HepG2 (cell line): ENCODE data around the gene CES2. TPM values are rescaled to one million over a fixed set of nuclear protein-coding genes. Genes with fewer than 3 reads are reported as not detected.

ENCODE experiments used
- CC2D1A ChIP-seq: sonication (generic); formaldehyde crosslinking; IDR thresholded peaks from 2 replicates; pipeline ENCODE4 v1.8.1; 2023; ENCODE audit warnings: mild to moderate bottlenecking, missing genetic modification reagents
- IKZF1 ChIP-seq: fragments of 450-650 bp; IDR thresholded peaks from 2 replicates; pipeline ENCODE4 v1.7.1; 2016
- MLX ChIP-seq: IDR thresholded peaks from 2 replicates; pipeline ENCODE4 v1.6.1; 2016
- POLR2A ChIP-seq, 2 experiments: IDR thresholded peaks; 2 replicates each; pipeline ENCODE4 v1.6.1; 2011; ENCODE audit warnings: low read depth in 2 of 2, low read length in 2 of 2, mild to moderate bottlenecking in 1 of 2, moderate library complexity in 1 of 2; ENCODE audit not compliant: insufficient read depth in 1 of 2
- RELA ChIP-seq: sonication (generic); formaldehyde crosslinking; IDR thresholded peaks from 2 replicates; pipeline ENCODE4 v1.4.0; 2020; ENCODE audit warnings: missing genetic modification reagents
- RFX1 ChIP-seq: fragments of 450-650 bp; IDR thresholded peaks from 2 replicates; pipeline ENCODE4 v1.6.1; 2017
- ZNF24 ChIP-seq: fragments of 450-650 bp; IDR thresholded peaks from 2 replicates; pipeline ENCODE4 v1.6.1; 2017; ENCODE audit warnings: antibody characterized with exemption, mild to moderate bottlenecking
- ZNF407 ChIP-seq: sonication (generic); formaldehyde crosslinking; IDR thresholded peaks from one replicate; pipeline ENCODE4 v1.5.1; 2020; ENCODE audit warnings: mild to moderate bottlenecking, missing genetic modification reagents; ENCODE audit errors: not compliant biosample characterization
- polyA plus RNA-seq, 8 experiments: library from polyadenylated mRNA; depleted of rRNA in 3 of 8; stranded (reverse) in 7 of 8; unstranded in 1 of 8; fragments of >200 nt; fragmentation: Illumina TruSeq in 4 of 8; extraction: Trizol in 4 of 8; gene quantifications; 2 replicates each; pipeline versions ENCODE4 v1.2.1 to v1.2.3, GENCODE V29; 2011 to 2016; ENCODE audit warnings: low read depth in 4 of 8, missing spikeins in 1 of 8, mixed read lengths in 1 of 8; ENCODE audit not compliant: insufficient read depth in 1 of 8
- total RNA-seq, 5 experiments: library from RNA; depleted of rRNA; stranded (reverse); fragments of >200 nt; fragmentation: Illumina TruSeq; extraction: Trizol; gene quantifications; 2 replicates each; pipeline ENCODE4 v1.2.3, GENCODE V29; 2016; ENCODE audit warnings: low read depth in 1 of 5
- TF ChIP-seq, protein P1 (sequence below): sonication (generic); formaldehyde crosslinking; IDR thresholded peaks from 2 replicates; pipeline ENCODE4 v1.8.1; 2023; ENCODE audit warnings: mild to moderate bottlenecking, moderate library complexity, missing genetic modification reagents
- TF ChIP-seq, protein P2 (sequence below): sonication (generic); formaldehyde crosslinking; IDR thresholded peaks from 2 replicates; pipeline ENCODE4 v1.5.0; 2020; ENCODE audit warnings: mild to moderate bottlenecking, missing genetic modification reagents
- TF ChIP-seq, protein P3 (sequence below): sonication (generic); formaldehyde crosslinking; IDR thresholded peaks from 2 replicates; pipeline ENCODE4 v1.8.0; 2022; ENCODE audit warnings: missing genetic modification reagents, mild to moderate bottlenecking, inconsistent platforms, borderline replicate concordance
- TF ChIP-seq, protein P4 (sequence below): sonication (generic); formaldehyde crosslinking; IDR thresholded peaks from 2 replicates; pipeline ENCODE4 v1.4.0; 2020; ENCODE audit warnings: missing genetic modification reagents

CES2 gene
- total and polyA plus RNA-seq, 2 of the 13 experiments (the other 11 are each of a cell fraction or from before 2014, with no cell fraction given) = 50.6 to 63.8 TPM

GRCh38 chr16:66917741-66918140 is 17.6 kb upstream of the CES2 start (continued):
- TF ChIP-seq MLX (CRISPR knock-in tag) (no peak), RELA (CRISPR knock-in tag) (no peak), POLR2A (IDR thresholded peaks at IDR 0.05; ENCODE audit: insufficient read depth in 1 of 2, low read depth in 2 of 2, low read length in 2 of 2) (no peak), IKZF1 (no peak), CC2D1A (CRISPR knock-in tag) (no peak), RFX1 (no peak), ZNF407 (peak; percentile 28), ZNF24 (no peak)
- TF ChIP-seq, protein P1, sequence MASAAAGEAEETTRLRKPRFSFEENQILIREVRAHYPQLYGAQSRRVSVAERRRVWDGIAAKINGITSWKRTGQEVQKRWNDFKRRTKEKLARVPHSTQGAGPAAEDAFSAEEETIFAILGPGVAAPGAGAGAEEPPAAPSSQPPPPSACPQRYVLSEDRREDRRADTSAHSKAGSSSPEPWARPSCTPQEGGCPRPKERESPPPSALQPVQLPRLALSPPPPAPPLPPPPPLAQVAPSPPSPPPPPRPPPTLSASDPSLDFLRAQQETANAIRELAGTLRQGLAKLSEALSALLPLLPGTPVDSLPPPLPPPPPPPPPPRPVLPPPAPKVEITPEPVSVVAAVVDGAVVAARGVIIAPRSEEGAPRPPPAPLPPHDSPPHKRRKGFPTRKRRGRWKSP (CRISPR knock-in tag) = no peak
- TF ChIP-seq, protein P2, sequence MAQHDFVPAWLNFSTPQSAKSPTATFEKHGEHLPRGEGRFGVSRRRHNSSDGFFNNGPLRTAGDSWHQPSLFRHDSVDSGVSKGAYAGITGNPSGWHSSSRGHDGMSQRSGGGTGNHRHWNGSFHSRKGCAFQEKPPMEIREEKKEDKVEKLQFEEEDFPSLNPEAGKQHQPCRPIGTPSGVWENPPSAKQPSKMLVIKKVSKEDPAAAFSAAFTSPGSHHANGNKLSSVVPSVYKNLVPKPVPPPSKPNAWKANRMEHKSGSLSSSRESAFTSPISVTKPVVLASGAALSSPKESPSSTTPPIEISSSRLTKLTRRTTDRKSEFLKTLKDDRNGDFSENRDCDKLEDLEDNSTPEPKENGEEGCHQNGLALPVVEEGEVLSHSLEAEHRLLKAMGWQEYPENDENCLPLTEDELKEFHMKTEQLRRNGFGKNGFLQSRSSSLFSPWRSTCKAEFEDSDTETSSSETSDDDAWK (CRISPR knock-in tag) = no peak
- TF ChIP-seq, protein P3, sequence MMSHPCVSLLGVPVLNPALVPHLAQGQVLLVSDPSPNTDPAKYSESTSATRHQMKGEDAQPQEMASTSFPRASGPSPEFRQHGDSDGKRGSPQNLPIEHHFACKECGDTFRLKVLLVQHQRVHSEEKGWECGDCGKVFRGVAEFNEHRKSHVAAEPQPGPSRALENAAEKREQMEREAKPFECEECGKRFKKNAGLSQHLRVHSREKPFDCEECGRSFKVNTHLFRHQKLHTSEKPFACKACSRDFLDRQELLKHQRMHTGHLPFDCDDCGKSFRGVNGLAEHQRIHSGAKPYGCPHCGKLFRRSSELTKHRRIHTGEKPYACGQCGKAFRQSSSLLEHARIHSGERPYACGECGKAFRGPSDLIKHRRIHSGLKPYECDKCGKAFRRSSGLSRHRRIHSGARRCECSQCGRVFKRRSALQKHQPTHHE (CRISPR knock-in tag) = no peak
- TF ChIP-seq, protein P4, sequence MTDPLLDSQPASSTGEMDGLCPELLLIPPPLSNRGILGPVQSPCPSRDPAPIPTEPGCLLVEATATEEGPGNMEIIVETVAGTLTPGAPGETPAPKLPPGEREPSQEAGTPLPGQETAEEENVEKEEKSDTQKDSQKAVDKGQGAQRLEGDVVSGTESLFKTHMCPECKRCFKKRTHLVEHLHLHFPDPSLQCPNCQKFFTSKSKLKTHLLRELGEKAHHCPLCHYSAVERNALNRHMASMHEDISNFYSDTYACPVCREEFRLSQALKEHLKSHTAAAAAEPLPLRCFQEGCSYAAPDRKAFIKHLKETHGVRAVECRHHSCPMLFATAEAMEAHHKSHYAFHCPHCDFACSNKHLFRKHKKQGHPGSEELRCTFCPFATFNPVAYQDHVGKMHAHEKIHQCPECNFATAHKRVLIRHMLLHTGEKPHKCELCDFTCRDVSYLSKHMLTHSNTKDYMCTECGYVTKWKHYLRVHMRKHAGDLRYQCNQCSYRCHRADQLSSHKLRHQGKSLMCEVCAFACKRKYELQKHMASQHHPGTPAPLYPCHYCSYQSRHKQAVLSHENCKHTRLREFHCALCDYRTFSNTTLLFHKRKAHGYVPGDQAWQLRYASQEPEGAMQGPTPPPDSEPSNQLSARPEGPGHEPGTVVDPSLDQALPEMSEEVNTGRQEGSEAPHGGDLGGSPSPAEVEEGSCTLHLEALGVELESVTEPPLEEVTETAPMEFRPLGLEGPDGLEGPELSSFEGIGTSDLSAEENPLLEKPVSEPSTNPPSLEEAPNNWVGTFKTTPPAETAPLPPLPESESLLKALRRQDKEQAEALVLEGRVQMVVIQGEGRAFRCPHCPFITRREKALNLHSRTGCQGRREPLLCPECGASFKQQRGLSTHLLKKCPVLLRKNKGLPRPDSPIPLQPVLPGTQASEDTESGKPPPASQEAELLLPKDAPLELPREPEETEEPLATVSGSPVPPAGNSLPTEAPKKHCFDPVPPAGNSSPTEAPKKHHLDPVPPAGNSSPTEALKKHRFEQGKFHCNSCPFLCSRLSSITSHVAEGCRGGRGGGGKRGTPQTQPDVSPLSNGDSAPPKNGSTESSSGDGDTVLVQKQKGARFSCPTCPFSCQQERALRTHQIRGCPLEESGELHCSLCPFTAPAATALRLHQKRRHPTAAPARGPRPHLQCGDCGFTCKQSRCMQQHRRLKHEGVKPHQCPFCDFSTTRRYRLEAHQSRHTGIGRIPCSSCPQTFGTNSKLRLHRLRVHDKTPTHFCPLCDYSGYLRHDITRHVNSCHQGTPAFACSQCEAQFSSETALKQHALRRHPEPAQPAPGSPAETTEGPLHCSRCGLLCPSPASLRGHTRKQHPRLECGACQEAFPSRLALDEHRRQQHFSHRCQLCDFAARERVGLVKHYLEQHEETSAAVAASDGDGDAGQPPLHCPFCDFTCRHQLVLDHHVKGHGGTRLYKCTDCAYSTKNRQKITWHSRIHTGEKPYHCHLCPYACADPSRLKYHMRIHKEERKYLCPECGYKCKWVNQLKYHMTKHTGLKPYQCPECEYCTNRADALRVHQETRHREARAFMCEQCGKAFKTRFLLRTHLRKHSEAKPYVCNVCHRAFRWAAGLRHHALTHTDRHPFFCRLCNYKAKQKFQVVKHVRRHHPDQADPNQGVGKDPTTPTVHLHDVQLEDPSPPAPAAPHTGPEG = no peak
